ENCODE results near the gene BIRC6. TPM values are rescaled to one million over a fixed set of nuclear protein-coding genes. Genes with fewer than 3 reads are reported as not detected.

BIRC6 gene
- total and polyA plus RNA-seq, 2 of the 8 experiments (the other 6 are each of a cell fraction or from before 2014, with no cell fraction given), result 32.5 to 69.5 TPM

DNA sequence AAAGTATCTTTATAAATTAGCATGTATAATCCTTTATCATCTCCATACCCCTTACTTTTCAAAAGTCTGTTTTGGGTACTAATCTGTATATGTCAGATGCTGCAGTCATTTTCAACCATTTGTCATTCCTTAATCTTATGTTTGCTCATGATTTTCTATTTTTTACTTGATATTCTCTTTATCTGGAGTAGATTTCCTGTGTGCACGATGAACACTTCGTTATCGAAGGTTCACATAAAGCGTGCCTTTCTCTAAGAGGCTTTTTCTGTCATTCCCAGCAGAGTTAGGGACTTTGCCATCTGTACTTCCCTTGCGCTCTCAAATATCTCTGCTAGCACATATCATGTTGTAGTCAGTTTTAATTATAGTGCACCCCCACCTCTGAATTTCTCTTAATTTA, 123.2 kb downstream of the BIRC6 start:
- DNase-seq (ENCODE audit: low read depth in 1 of 2, low spot score in 2 of 2) (no peak), FAIRE-seq (no peak)
- Histone ChIP-seq H3K27me3 (replicated peaks in 1 of 4; ENCODE audit: control insufficient read depth in 3 of 4, extremely low read depth in 1 of 4, insufficient read depth in 3 of 4, low read length in 3 of 4) (no peaks in the 10 kb centered on the region), H3K23me2 (ENCODE audit: low read depth, low read length) (no peaks in the 10 kb centered on the region), H2AFZ (ENCODE audit: low read length) (no peak overlapping the region), H3K9me3 (ENCODE audit: insufficient read depth in 2 of 2, low read depth in 1 of 2, low read length in 1 of 2) (no peaks in the 10 kb centered on the region), H3K4me3 (ENCODE audit: extremely low read depth in 1 of 4, insufficient read depth in 2 of 4, low read depth in 3 of 4, low read length in 4 of 4) (no peak overlapping the region), H4K5ac (ENCODE audit: insufficient read length, low read depth, low read length) (no peak overlapping the region), H2BK12ac (ENCODE audit: low read depth, low read length) (no peak overlapping the region), H4K91ac (replicated peaks; ENCODE audit: insufficient read length, low read length) (no peak overlapping the region), H3K4me1 (replicated peaks in 1 of 4; ENCODE audit: control insufficient read depth in 3 of 4, insufficient read depth in 4 of 4, low read length in 3 of 4) (no peaks in the 10 kb centered on the region), H3K23ac (ENCODE audit: insufficient read length) (no peak overlapping the region), H3K4ac (replicated peaks; ENCODE audit: insufficient read length, low read depth, low read length) (no peak overlapping the region), H3K79me1 (ENCODE audit: low read depth, low read length) (no peaks in the 10 kb centered on the region), H3K14ac (ENCODE audit: insufficient read length) (no peak overlapping the region), H3K9ac (replicated peaks in 1 of 4; ENCODE audit: extremely low read depth in 1 of 4, low read depth in 3 of 4, low read length in 3 of 4) (no peak overlapping the region), H2BK120ac (replicated peaks; ENCODE audit: low read depth, low read length) (no peak overlapping the region), H2BK20ac (ENCODE audit: low read length) (no peak overlapping the region), H3K27ac (ENCODE audit: low read depth, low read length) (no peak overlapping the region), H3K18ac (ENCODE audit: extremely low read depth, low read length) (no peak overlapping the region), H2BK5ac (ENCODE audit: low read depth, low read length) (no peak overlapping the region), H2AK5ac (ENCODE audit: low read depth, low read length) (no peak overlapping the region), H4K8ac (ENCODE audit: extremely low read depth, insufficient read depth, low read length) (no peak overlapping the region), H3K79me2 (ENCODE audit: control insufficient read depth in 1 of 2, insufficient read depth in 2 of 2, low read length in 2 of 2) (no peaks in the 10 kb centered on the region), H2BK15ac (ENCODE audit: low read length) (no peak overlapping the region), H3K56ac (replicated peaks; ENCODE audit: insufficient read length, low read depth, low read length) (no peak overlapping the region), H3K4me2 (ENCODE audit: insufficient read depth in 1 of 2, low read depth in 2 of 2, low read length in 2 of 2) (no peak overlapping the region), H4K20me1 (replicated peaks in 1 of 2; ENCODE audit: control insufficient read depth in 1 of 2, insufficient read depth in 2 of 2, low read length in 2 of 2) (peaks cover 0 to 2% of the 10 kb centered on the region in 2 experiments), H3K36me3 (ENCODE audit: control insufficient read depth in 2 of 4, insufficient read depth in 4 of 4, low read length in 3 of 4) (peaks cover 2 to 77% (median 15%) of the 10 kb centered on the region in 4 experiments; a peak in 7 of 8 replicates)
- CTCF ChIA-PET (ENCODE audit: partially characterized antibody), result no interaction called here
- POLR2A ChIA-PET (ENCODE audit: partially characterized antibody), result no interaction called here
- 94% methylated on average over 5 of the region's 5 CpGs; no CpG with 5 or more reads in 1 of the 2 experiments for WGBS, 2 experiments (ENCODE audit: extremely low coverage in 1 of 2, insufficient coverage in 1 of 2, insufficient read length in 1 of 2, insufficient replicate concordance in 2 of 2, low coverage in 1 of 2, low lambda C conversion rate in 2 of 2, missing lambda C conversion rate in 1 of 2)
- TF ChIP-seq ASH2L (IDR thresholded peaks at IDR 0.05; ENCODE audit: low read length), result no peak
- TF ChIP-seq TEAD4 (IDR thresholded peaks at IDR 0.05; ENCODE audit: low read depth, low read length), result no peak
- no peak for TF ChIP-seq CBX8 (IDR thresholded peaks at IDR 0.05; ENCODE audit: borderline replicate concordance, low read depth, low read length)
- no peak for TF ChIP-seq RNF2 (IDR thresholded peaks at IDR 0.05; ENCODE audit: borderline replicate concordance, low read depth, low read length, missing control alignments, poor library complexity, severe bottlenecking)
- no peak for TF ChIP-seq TAF1 (IDR thresholded peaks at IDR 0.05; ENCODE audit: low read depth, low read length)
- TF ChIP-seq SAP30 (IDR thresholded peaks at IDR 0.05; ENCODE audit: insufficient read depth, insufficient replicate concordance, low read length), result no peak
- no peak for TF ChIP-seq RAD21 (IDR thresholded peaks at IDR 0.05 in 1 of 2, conservative IDR thresholded peaks at IDR 0.05 in 1 of 2; ENCODE audit: low read depth in 2 of 2, low read length in 2 of 2)
- TF ChIP-seq SRF (IDR thresholded peaks at IDR 0.05; ENCODE audit: low read depth, low read length), result no peak
- no peak for TF ChIP-seq KDM5A (IDR thresholded peaks at IDR 0.05; ENCODE audit: low read length)
- no peak for TF ChIP-seq POLR2A (IDR thresholded peaks at IDR 0.05; ENCODE audit: control extremely low read depth in 1 of 2, low read depth in 2 of 2, low read length in 2 of 2)
- TF ChIP-seq GABPA (IDR thresholded peaks at IDR 0.05; ENCODE audit: borderline replicate concordance, insufficient read depth, low read length), result no peak
- no peak for TF ChIP-seq KDM4A (IDR thresholded peaks at IDR 0.05; ENCODE audit: low read depth, low read length, severe bottlenecking)
- TF ChIP-seq CBX5 (IDR thresholded peaks at IDR 0.05; ENCODE audit: low read depth, low read length), result no peak
- no peak for TF ChIP-seq CEBPB (IDR thresholded peaks at IDR 0.05; ENCODE audit: low read depth, low read length)

Measured in H1 (cell line).